PFSK-1 (cell line): ENCODE data around the gene AGAP9.

Experiments used
- FOXP2 ChIP-seq: optimal IDR thresholded peaks from 2 replicates; pipeline ENCODE3; 2011; ENCODE audit warnings: borderline replicate concordance, control low read depth, inconsistent platforms; ENCODE audit not compliant: insufficient read depth; ENCODE audit errors: extremely low read length, extremely low read depth
- POLR2AphosphoS5 ChIP-seq: IDR thresholded peaks from 2 replicates; pipeline ENCODE4 v1.6.1; 2012; ENCODE audit warnings: low read depth, mild to moderate bottlenecking, control low read depth, low read length, moderate library complexity
- REST ChIP-seq, 2 experiments: IDR thresholded peaks; 2 replicates each; pipeline versions ENCODE4 v1.6.1 to v1.8.0; 2011 to 2012; ENCODE audit warnings: low read depth in 2 of 2, low read length in 2 of 2, control low read depth in 1 of 2, inconsistent platforms in 1 of 2, mild to moderate bottlenecking in 1 of 2, moderate library complexity in 1 of 2; ENCODE audit not compliant: insufficient read depth in 1 of 2
- SIN3A ChIP-seq: IDR thresholded peaks from 2 replicates; pipeline ENCODE4 v1.6.1; 2012; ENCODE audit warnings: mild to moderate bottlenecking, low read length, moderate library complexity, borderline replicate concordance; ENCODE audit not compliant: insufficient read depth
- TAF1 ChIP-seq: IDR thresholded peaks from 2 replicates; pipeline ENCODE4 v1.6.1; 2012; ENCODE audit warnings: low read length, control low read depth, borderline replicate concordance; ENCODE audit not compliant: insufficient read depth

Gene AGAP9

GRCh38 chr10:47454008-47454779 is 69.2 kb downstream of the AGAP9 start:
- TF ChIP-seq SIN3A (no peak), POLR2AphosphoS5 (no peak), FOXP2 (no peak), TAF1 (no peak), REST (IDR thresholded peaks at IDR 0.05; ENCODE audit: insufficient read depth in 1 of 2, low read depth in 2 of 2, low read length in 2 of 2) (no peak)

- TF ChIP-seq TAF1 (no peak), FOXP2 (no peak), SIN3A (no peak), REST (IDR thresholded peaks at IDR 0.05; ENCODE audit: insufficient read depth in 1 of 2, low read depth in 2 of 2, low read length in 2 of 2) (no peak), POLR2AphosphoS5 (no peak)
These were observed 70.1 kb downstream of the AGAP9 start for GRCh38 chr10:47453141-47454007.

GRCh38 chr10:47452495-47453140 is 70.8 kb downstream of the AGAP9 start:
- TF ChIP-seq REST (IDR thresholded peaks at IDR 0.05; ENCODE audit: insufficient read depth in 1 of 2, low read depth in 2 of 2, low read length in 2 of 2) (no peak), TAF1 (no peak), SIN3A (no peak), POLR2AphosphoS5 (no peak), FOXP2 (no peak)

GRCh38 chr10:47451998-47452494 is 71.4 kb downstream of the AGAP9 start:
- TF ChIP-seq REST (IDR thresholded peaks at IDR 0.05; ENCODE audit: insufficient read depth in 1 of 2, low read depth in 2 of 2, low read length in 2 of 2) = no peak
- TF ChIP-seq TAF1 = no peak
- no peak for TF ChIP-seq POLR2AphosphoS5
- TF ChIP-seq SIN3A = no peak
- TF ChIP-seq FOXP2 = no peak
